ENCODE results near the gene OLFML2B.

Gene OLFML2B

DNA sequence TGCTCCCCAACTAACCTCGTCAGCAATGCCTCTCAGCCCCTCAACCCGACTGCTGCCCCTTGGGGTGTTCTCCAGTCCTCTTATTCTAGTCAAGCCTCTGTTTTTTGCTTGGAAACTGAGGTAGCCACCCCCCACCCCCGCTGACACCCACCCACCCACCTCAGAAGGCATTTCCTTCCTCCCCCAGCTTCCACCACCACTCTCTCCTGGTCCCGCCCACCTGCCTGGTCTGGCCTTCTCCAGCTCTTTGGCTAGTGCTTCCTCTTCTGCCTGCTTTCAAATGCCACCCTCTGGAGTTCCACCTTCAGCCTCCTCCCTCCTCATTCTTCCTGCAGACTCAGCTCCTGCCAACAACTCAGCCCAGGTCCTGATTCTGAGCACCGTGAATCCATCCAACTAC is 35.3 kb downstream of the OLFML2B start:
- H3K4me1 ChIP-seq (ENCODE audit: insufficient read depth, low read length): no peaks in the 10 kb centered on the region
- H3K36me3 ChIP-seq (ENCODE audit: insufficient read depth, low read depth, low read length): no peaks in the 10 kb centered on the region
- no peak overlapping the region for H3K9ac ChIP-seq (ENCODE audit: low read depth, low read length)
- H3K27me3 ChIP-seq (ENCODE audit: insufficient read depth, low read length): no peaks in the 10 kb centered on the region
- H3K9me3 ChIP-seq (ENCODE audit: insufficient read depth, low read depth, low read length): no peaks in the 10 kb centered on the region; the same call in none of the 2 replicates
- H3K27ac ChIP-seq (ENCODE audit: low read length): no peak overlapping the region
- no peak overlapping the region for H3K4me3 ChIP-seq (ENCODE audit: low read length)

DNA sequence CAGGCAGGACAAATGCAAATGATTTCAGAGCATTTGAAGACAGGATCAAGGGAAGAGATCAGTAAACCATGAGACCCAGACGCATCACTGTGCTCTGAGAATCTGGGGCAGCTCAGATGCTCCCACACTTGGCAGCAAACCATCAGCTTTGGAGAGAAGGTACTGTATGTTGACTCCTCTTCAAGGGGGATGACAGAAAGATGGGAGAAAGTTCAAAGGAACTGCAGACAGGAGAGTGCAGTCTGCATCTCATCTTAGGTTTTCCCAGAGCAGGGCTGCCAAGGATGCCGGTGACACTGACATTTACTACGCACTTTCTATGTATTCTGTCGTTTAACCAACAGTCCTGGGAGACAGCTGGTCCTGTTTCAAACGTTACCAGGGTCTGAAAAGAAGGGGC is 35.8 kb downstream of the OLFML2B start:
- no peaks in the 10 kb centered on the region for H3K27me3 ChIP-seq (ENCODE audit: insufficient read depth, low read length)
- no peak overlapping the region for H3K27ac ChIP-seq (ENCODE audit: low read length)
- H3K9me3 ChIP-seq (ENCODE audit: insufficient read depth, low read depth, low read length): no peaks in the 10 kb centered on the region; the same call in none of the 2 replicates
- H3K9ac ChIP-seq (ENCODE audit: low read depth, low read length): no peak overlapping the region
- no peak overlapping the region for H3K4me3 ChIP-seq (ENCODE audit: low read length)
- H3K36me3 ChIP-seq (ENCODE audit: insufficient read depth, low read depth, low read length): no peaks in the 10 kb centered on the region
- H3K4me1 ChIP-seq (ENCODE audit: insufficient read depth, low read length): no peaks in the 10 kb centered on the region

DNA sequence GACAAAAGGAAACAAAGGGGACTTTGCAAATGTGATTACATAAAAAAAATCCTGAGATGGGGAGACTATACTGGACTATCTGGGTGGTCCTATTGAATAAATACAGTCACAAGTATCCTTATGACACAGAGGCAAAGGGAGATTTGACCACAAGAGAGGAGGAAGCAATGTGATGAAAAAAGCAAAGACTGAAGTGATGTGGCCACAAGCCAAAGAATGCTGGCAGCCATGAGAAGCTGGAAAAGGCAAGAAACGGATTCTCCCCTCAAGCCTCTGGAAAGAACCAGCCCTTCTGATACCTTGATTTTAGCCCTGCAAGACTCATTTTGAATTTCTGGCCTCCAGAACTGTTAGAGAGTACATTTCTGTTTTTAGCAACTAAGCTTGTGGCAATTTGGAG is 36.4 kb downstream of the OLFML2B start:
- Histone ChIP-seq H3K9ac (ENCODE audit: low read depth, low read length) (no peak overlapping the region), H3K36me3 (ENCODE audit: insufficient read depth, low read depth, low read length) (no peaks in the 10 kb centered on the region), H3K27me3 (ENCODE audit: insufficient read depth, low read length) (no peaks in the 10 kb centered on the region), H3K9me3 (ENCODE audit: insufficient read depth, low read depth, low read length) (no peaks in the 10 kb centered on the region; the same call in none of the 2 replicates), H3K4me1 (ENCODE audit: insufficient read depth, low read length) (no peaks in the 10 kb centered on the region), H3K4me3 (ENCODE audit: low read length) (no peak overlapping the region), H3K27ac (ENCODE audit: low read length) (no peak overlapping the region)

DNA sequence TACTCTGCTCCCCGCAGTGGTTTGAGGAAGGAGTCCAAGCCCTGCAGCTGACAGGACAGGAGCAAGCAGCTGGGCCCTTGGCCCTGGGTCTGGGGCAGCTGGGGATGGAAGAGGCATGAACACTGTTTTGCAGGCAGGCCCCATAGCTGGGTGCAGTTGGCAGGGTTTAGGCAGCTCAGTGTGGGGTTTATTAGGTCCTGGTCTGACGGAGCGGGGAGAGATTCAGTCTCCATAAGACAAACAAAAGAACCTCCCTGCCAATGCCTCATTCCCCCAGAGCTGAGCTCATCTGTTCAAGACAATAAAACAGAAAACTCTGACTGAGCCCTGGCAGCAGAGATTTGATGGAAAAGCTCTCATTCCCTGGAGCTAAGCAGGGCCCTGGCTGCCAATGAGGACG is 37.3 kb downstream of the OLFML2B start:
- no peak overlapping the region for H3K27ac ChIP-seq (ENCODE audit: low read length)
- no peaks in the 10 kb centered on the region for H3K36me3 ChIP-seq (ENCODE audit: insufficient read depth, low read depth, low read length)
- no peaks in the 10 kb centered on the region for H3K4me1 ChIP-seq (ENCODE audit: insufficient read depth, low read length)
- H3K9ac ChIP-seq (ENCODE audit: low read depth, low read length): no peak overlapping the region
- H3K4me3 ChIP-seq (ENCODE audit: low read length): no peak overlapping the region
- H3K27me3 ChIP-seq (ENCODE audit: insufficient read depth, low read length): no peaks in the 10 kb centered on the region
- no peaks in the 10 kb centered on the region; the same call in 1 of the 2 replicates for H3K9me3 ChIP-seq (ENCODE audit: insufficient read depth, low read depth, low read length)

DNA sequence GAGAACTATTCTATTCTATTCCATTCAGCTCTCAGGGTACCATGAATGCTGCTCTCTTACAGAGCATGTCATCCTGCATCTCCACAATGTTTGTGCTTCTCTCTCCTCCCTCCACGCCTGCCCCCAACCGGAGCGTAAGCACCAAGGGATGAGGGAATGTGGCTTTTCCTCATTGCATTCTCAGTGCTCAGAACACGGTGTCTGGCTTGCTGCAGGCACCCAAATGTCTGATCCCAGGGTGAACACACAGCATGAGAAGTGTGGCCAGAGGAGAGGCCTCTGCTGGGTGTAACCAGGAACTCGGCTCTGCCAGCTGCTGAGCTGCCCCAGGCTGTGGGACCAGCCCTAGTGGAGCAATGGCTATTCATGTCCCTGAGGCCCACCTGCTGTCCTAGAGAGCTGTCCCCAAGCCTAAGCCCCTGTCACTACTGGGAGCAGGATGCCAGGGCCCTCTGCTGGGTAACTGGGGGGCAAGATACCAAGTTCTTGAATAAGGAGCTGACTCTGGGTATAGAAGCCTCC is 38.3 kb downstream of the OLFML2B start:
- no peaks in the 10 kb centered on the region; the same call in 1 of the 2 replicates for H3K9me3 ChIP-seq (ENCODE audit: insufficient read depth, low read depth, low read length)
- H3K4me1 ChIP-seq (ENCODE audit: insufficient read depth, low read length): no peaks in the 10 kb centered on the region
- H3K27me3 ChIP-seq (ENCODE audit: insufficient read depth, low read length): no peaks in the 10 kb centered on the region
- H3K9ac ChIP-seq (ENCODE audit: low read depth, low read length): no peak overlapping the region
- no peak overlapping the region for H3K4me3 ChIP-seq (ENCODE audit: low read length)
- no peak overlapping the region for H3K27ac ChIP-seq (ENCODE audit: low read length)
- no peaks in the 10 kb centered on the region for H3K36me3 ChIP-seq (ENCODE audit: insufficient read depth, low read depth, low read length)

DNA sequence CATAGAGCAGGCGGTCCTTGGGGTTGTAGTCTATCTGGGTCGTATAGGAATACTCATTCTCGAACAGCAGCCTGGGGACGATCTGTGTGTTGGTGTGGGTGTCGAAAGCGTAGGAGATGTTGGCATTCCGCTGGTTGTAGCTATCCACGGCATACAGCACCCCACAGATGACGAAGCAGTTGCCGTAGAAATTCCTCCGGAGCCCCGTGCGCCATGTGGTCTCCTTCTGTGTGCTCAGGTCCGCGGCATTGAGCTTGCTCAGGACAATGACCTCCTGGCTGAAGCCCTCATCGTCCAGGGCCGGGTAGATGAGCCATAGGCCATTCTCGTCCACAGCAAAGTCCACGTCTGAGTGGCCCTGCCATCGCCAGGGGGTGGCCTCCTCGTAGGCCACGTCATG is 39.9 kb downstream of the OLFML2B start:
- Histone ChIP-seq H3K27me3 (ENCODE audit: insufficient read depth, low read length) (no peaks in the 10 kb centered on the region), H3K4me3 (ENCODE audit: low read length) (no peak overlapping the region), H3K9ac (ENCODE audit: low read depth, low read length) (no peak overlapping the region), H3K9me3 (ENCODE audit: insufficient read depth, low read depth, low read length) (no peaks in the 10 kb centered on the region; the same call in 1 of the 2 replicates), H3K4me1 (ENCODE audit: insufficient read depth, low read length) (no peaks in the 10 kb centered on the region), H3K27ac (ENCODE audit: low read length) (no peak overlapping the region), H3K36me3 (ENCODE audit: insufficient read depth, low read depth, low read length) (no peaks in the 10 kb centered on the region)

DNA sequence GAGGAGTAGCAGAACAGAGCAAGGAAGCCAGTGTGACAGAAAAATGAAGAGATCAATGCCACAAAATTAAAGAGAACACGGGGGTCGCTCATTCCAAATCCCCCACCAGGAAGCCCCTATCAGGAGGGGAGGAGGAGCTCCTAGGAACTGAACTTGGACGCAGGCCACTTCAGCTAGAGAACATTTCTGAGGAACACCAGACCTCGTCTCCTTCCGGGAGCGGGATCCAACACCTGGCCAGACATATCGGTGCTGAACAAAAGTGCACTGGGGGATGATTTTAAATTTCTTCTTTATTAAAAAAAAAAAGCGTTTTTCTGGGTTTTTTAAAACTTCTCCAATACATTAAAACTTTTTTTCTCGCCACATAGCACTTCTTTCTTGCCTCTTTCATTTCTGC is 40.8 kb downstream of the OLFML2B start:
- no peaks in the 10 kb centered on the region for H3K27me3 ChIP-seq (ENCODE audit: insufficient read depth, low read length)
- H3K27ac ChIP-seq (ENCODE audit: low read length): no peak overlapping the region
- no peak overlapping the region for H3K9ac ChIP-seq (ENCODE audit: low read depth, low read length)
- H3K36me3 ChIP-seq (ENCODE audit: insufficient read depth, low read depth, low read length): no peaks in the 10 kb centered on the region
- H3K4me1 ChIP-seq (ENCODE audit: insufficient read depth, low read length): no peaks in the 10 kb centered on the region
- no peak overlapping the region for H3K4me3 ChIP-seq (ENCODE audit: low read length)
- no peaks in the 10 kb centered on the region; the same call in 1 of the 2 replicates for H3K9me3 ChIP-seq (ENCODE audit: insufficient read depth, low read depth, low read length)

DNA sequence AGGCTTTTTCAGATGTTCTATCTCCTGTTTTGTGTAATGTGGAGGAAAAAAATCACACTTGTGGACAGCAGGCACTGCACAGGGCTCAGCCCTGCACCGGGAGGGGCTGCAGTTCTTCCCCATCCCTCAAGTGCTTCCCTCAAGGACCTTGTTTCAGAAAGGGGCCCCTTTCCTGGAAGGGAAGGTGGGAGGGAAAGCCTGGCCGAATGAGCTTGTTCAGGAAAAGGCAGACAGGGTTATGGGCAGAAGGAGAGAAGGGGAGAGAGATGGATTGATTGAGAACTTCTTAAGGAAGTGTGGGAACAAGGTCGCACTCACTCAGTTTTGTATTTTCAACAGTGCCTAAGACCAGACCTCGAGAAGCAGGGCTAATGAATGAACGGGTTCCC is 41.2 kb downstream of the OLFML2B start:
- H3K4me3 ChIP-seq (ENCODE audit: low read length): no peak overlapping the region
- no peaks in the 10 kb centered on the region for H3K36me3 ChIP-seq (ENCODE audit: insufficient read depth, low read depth, low read length)
- H3K4me1 ChIP-seq (ENCODE audit: insufficient read depth, low read length): no peaks in the 10 kb centered on the region
- H3K9ac ChIP-seq (ENCODE audit: low read depth, low read length): no peak overlapping the region
- no peaks in the 10 kb centered on the region; the same call in 1 of the 2 replicates for H3K9me3 ChIP-seq (ENCODE audit: insufficient read depth, low read depth, low read length)
- H3K27me3 ChIP-seq (ENCODE audit: insufficient read depth, low read length): no peaks in the 10 kb centered on the region
- H3K27ac ChIP-seq (ENCODE audit: low read length): no peak overlapping the region

DNA sequence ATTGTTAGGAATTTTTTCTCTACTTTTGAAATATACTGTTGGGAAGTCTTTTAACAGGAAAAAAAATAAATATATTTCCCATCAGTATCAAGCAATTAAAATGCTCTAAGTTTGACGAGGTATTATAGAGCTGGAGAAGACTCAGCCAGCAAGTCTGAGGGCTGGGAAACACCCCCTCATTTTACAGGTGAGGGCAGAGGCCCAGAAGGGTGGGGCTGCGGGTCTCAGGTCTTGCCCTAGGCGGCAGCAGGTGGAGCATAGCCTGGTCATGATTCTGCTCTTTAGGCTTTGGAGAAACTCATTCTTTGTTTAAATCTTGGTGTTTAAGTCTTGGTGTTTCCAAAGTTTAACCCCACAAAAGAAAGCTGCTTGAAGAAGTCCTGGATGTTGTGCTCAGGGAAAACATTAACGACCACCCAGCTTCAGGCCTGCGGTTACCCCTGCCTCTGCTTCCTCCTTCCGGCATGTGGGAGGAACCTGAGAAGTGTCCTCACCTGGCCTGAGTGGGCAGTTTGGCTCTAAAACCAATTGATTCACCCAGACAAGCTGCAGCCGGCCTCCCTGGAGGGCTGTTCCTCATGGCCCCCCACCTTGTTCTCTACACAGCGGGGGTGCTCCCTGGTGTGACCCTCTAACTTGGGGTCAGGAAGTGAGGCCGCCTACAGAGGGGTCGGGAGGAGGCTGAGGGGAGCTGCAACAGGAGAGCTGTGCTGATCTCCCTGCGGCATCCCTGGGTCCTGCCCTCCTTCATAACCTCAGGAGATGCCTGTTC is 41.7 kb downstream of the OLFML2B start:
- H3K36me3 ChIP-seq (ENCODE audit: insufficient read depth, low read depth, low read length): no peaks in the 10 kb centered on the region
- H3K27me3 ChIP-seq (ENCODE audit: insufficient read depth, low read length): no peaks in the 10 kb centered on the region
- no peak overlapping the region for H3K4me3 ChIP-seq (ENCODE audit: low read length)
- H3K9me3 ChIP-seq (ENCODE audit: insufficient read depth, low read depth, low read length): no peaks in the 10 kb centered on the region
- no peak overlapping the region for H3K27ac ChIP-seq (ENCODE audit: low read length)
- H3K4me1 ChIP-seq (ENCODE audit: insufficient read depth, low read length): no peaks in the 10 kb centered on the region
- no peak overlapping the region for H3K9ac ChIP-seq (ENCODE audit: low read depth, low read length)

DNA sequence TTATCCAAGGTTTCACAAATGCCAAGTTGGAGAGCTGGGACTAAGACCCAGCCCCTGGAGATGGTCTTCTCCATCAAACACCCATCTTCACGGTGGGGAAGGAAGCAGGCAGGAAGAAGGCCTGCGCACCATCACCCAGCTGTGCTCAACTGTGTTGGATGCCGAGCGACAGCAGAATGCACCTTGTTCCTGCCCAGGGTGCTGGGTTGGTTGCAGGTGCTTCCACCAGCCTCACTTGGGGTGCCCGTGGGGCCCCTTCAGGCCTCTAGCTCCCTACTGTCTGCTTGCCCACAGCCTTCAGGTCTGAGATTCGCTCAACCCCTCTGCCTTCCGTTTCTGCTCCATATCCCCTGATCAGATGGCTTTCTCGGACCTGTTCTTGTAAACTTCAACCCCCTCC is 42.5 kb downstream of the OLFML2B start:
- H3K4me1 ChIP-seq (ENCODE audit: insufficient read depth, low read length): no peaks in the 10 kb centered on the region
- H3K4me3 ChIP-seq (ENCODE audit: low read length): no peak overlapping the region
- H3K27ac ChIP-seq (ENCODE audit: low read length): no peak overlapping the region
- no peaks in the 10 kb centered on the region for H3K9me3 ChIP-seq (ENCODE audit: insufficient read depth, low read depth, low read length)
- no peaks in the 10 kb centered on the region for H3K27me3 ChIP-seq (ENCODE audit: insufficient read depth, low read length)
- no peaks in the 10 kb centered on the region for H3K36me3 ChIP-seq (ENCODE audit: insufficient read depth, low read depth, low read length)
- no peak overlapping the region for H3K9ac ChIP-seq (ENCODE audit: low read depth, low read length)

DNA sequence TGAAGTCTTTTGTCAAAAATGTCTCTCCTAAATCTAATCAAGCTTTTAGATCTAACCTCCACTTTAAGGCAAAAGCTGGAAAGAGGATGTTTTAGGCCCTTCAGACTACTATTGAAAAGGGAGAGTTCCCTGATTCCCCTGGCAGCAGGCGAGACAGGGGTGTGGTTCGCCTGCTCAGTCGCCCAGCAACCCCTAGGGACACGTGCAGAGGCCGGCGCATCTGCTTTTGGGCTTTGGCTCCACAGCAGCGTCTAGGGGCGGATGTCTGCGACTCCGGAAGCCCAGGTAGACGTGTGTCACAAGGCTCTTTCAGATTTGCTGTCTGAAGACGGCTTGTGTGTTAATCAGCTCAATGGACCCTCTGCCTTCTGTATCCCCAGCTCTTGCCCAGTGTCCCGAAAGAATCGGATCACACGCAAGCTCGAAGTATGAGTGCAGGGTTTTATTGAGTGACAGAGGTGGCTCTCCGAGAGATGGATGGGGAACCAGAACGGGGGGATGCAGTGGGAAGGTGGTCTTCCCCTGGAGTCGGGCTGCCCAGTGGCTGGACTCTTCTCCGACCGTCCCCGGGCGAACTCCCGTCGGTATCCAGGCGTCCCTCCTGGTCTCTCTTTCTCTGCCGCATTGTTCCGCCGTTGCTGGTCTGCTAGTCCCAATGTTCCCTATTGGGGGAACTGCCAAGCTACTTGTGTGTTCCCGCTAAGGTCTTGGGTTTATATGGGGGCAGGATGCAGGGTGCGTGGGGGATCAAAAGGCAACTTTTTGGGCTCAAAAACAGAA is 45.5 kb downstream of the OLFML2B start:
- H3K27ac ChIP-seq (ENCODE audit: low read length): no peak overlapping the region
- H3K9ac ChIP-seq (ENCODE audit: low read depth, low read length): no peak overlapping the region
- H3K36me3 ChIP-seq (ENCODE audit: insufficient read depth, low read depth, low read length): no peaks in the 10 kb centered on the region
- no peaks in the 10 kb centered on the region for H3K4me1 ChIP-seq (ENCODE audit: insufficient read depth, low read length)
- no peak overlapping the region for H3K4me3 ChIP-seq (ENCODE audit: low read length)
- H3K9me3 ChIP-seq (ENCODE audit: insufficient read depth, low read depth, low read length): no peaks in the 10 kb centered on the region
- H3K27me3 ChIP-seq (ENCODE audit: insufficient read depth, low read length): no peaks in the 10 kb centered on the region
